GM12878 (cell line): ENCODE results near the gene ZYX. TPM values are rescaled to one million over a fixed set of nuclear protein-coding genes. Genes with fewer than 3 reads are reported as not detected.

ENCODE experiments used
- ATAC-seq: fragments of 200-7000 bp; cut with Tn5 transposase; 3 replicates; pipeline ENCODE4 v1.9.1; 2020; ENCODE audit warnings: mild to moderate bottlenecking, moderate library complexity
- BruUV-seq: library from RNA; stranded (reverse); fragments of 400-500 nt; replicated peaks from 2 replicates; lab custom pipeline; 2021; lab: Mats Ljungman, UMichigan
- CTCF ChIA-PET: fragments of 300-600 bp; sonication (Branson Sonifier 250); formaldehyde crosslinking; extraction: SDS; loops from one replicate; lab custom pipeline; 2021; ENCODE audit warnings: inconsistent platforms; lab: Yijun Ruan, JAX
- POLR2A ChIA-PET: fragments of 350-600 bp; formaldehyde crosslinking; extraction: SDS; loops from one replicate; lab custom pipeline; 2021; ENCODE audit warnings: inconsistent platforms; lab: Charles Lee
- RAD21 ChIA-PET: fragments of 300-600 bp; sonication (Branson Sonifier 250); formaldehyde crosslinking; loops from one replicate; lab custom pipeline; 2023; ENCODE audit warnings: antibody characterized with exemption; ENCODE audit not compliant: unreplicated experiment; lab: Charles Lee
- SMC1A ChIA-PET: fragments of 300-600 bp; sonication (Branson Sonifier 250); formaldehyde crosslinking; loops from one replicate; lab custom pipeline; 2023; ENCODE audit not compliant: unreplicated experiment, uncharacterized antibody; lab: Charles Lee
- DNase-seq: peaks from one replicate; pipeline ENCODE4 v3.0.0-alpha.2; 2011; ENCODE audit warnings: low read depth, low spot score
- FAIRE-seq: peaks from 3 replicates; lab custom pipeline; 2011; peaks lifted over from hg19 to GRCh38; lab: Jason Lieb, UNC
- H2AFZ ChIP-seq: 2 replicates; pipeline ENCODE4 v1.6.0; 2011; ENCODE audit warnings: low read depth, low read length, control low read depth; ENCODE audit not compliant: control insufficient read depth
- H3K27ac ChIP-seq: 2 replicates; pipeline ENCODE4 v1.5.1; 2011; ENCODE audit warnings: control low read depth; ENCODE audit not compliant: control insufficient read depth, insufficient read depth
- H3K27me3 ChIP-seq, 2 experiments: replicated peaks in 1 of 2; 2 replicates each; pipeline versions ENCODE4 v1.6.0 to v1.6.1; 2011; ENCODE audit warnings: low read length in 1 of 2; ENCODE audit not compliant: control insufficient read depth in 2 of 2, insufficient read depth in 2 of 2
- H3K36me3 ChIP-seq, 2 experiments: 2 replicates each; pipeline ENCODE4 v1.5.1; 2011; ENCODE audit warnings: low read length in 1 of 2; ENCODE audit not compliant: control insufficient read depth in 2 of 2, insufficient read depth in 2 of 2
- H3K4me1 ChIP-seq: 2 replicates; pipeline ENCODE4 v1.6.1; 2011; ENCODE audit warnings: mild to moderate bottlenecking, low read length, moderate library complexity, mixed read lengths; ENCODE audit not compliant: control insufficient read depth, insufficient read depth
- H3K4me2 ChIP-seq: 2 replicates; pipeline ENCODE4 v1.6.0; 2011; ENCODE audit warnings: control low read depth; ENCODE audit not compliant: control insufficient read depth, insufficient read depth
- H3K4me3 ChIP-seq: fragments of 200-600 bp; sonication (generic); 2 replicates; pipeline ENCODE4 v1.5.1; 2016
- H3K79me2 ChIP-seq: 2 replicates; pipeline ENCODE4 v1.6.0; 2011; ENCODE audit warnings: low read length; ENCODE audit not compliant: control insufficient read depth, insufficient read depth
- H3K9ac ChIP-seq: 2 replicates; pipeline ENCODE4 v1.8.0; 2011; ENCODE audit warnings: low read length, control low read depth, mixed read lengths; ENCODE audit not compliant: control insufficient read depth, insufficient read depth
- H3K9me3 ChIP-seq: replicated peaks from 3 replicates; pipeline ENCODE4 v1.5.1; 2011; ENCODE audit warnings: mild to moderate bottlenecking, low read length; ENCODE audit not compliant: control insufficient read depth, insufficient read depth
- H4K20me1 ChIP-seq: 2 replicates; pipeline ENCODE4 v1.6.0; 2011; ENCODE audit not compliant: control insufficient read depth, insufficient read depth
- CBX3 ChIP-seq: fragments of 200-600 bp; sonication (generic); IDR thresholded peaks from 2 replicates; pipeline ENCODE4 v1.6.1; 2016; ENCODE audit warnings: low read depth, borderline replicate concordance
- NR2C1 ChIP-seq: fragments of 450-650 bp; IDR thresholded peaks from 2 replicates; pipeline ENCODE4 v1.6.1; 2017; ENCODE audit warnings: antibody characterized with exemption, mild to moderate bottlenecking, moderate library complexity
- NR2F1 ChIP-seq: fragments of 450-650 bp; conservative IDR thresholded peaks from 2 replicates; pipeline ENCODE4 v1.6.1; 2017; ENCODE audit warnings: mild to moderate bottlenecking
- PAX5 ChIP-seq: IDR thresholded peaks from 2 replicates; pipeline ENCODE4 v1.6.1; 2011; ENCODE audit warnings: low read depth, low read length, borderline replicate concordance
- RUNX3 ChIP-seq: IDR thresholded peaks from 2 replicates; pipeline ENCODE4 v1.6.1; 2012; ENCODE audit warnings: low read length, inconsistent platforms
- SIX5 ChIP-seq: IDR thresholded peaks from 2 replicates; pipeline ENCODE4 v1.6.1; 2011; ENCODE audit warnings: mild to moderate bottlenecking, low read depth, low read length, moderate library complexity; ENCODE audit not compliant: severe bottlenecking
- WGBS: methylation state at CpG from one replicate; pipeline ENCODE4 v1.1.6; 2016; ENCODE audit warnings: low lambda C conversion rate; ENCODE audit not compliant: insufficient replicate concordance, insufficient coverage; ENCODE audit errors: missing lambda C conversion rate; 5-methylcytosine and 5-hydroxymethylcytosine counted together
- in situ Hi-C: fragments of 300-500 bp; cut with MboI; formaldehyde crosslinking; loops from 9 replicates; pipeline ENCODE4 v1.14.3; 2018; ENCODE audit warnings: mixed read lengths
- intact Hi-C: fragments of 100-400 bp; cut with micrococcal nuclease; formaldehyde crosslinking; loops from one replicate; pipeline ENCODE4 v1.14.2; 2022; ENCODE audit not compliant: unreplicated experiment
- polyA plus RNA-seq, 11 experiments: library from polyadenylated mRNA; depleted of rRNA in 4 of 11; unstranded in 6 of 11; stranded (reverse) in 5 of 11; fragments of >200 nt; fragmentation: Nextera tagmentation in 4 of 11; fragmentation: Illumina TruSeq in 1 of 11; extraction: Ambion mirVana in 4 of 11; extraction: Trizol in 1 of 11; gene quantifications; 1 replicate in 1 of 11; 2 replicates in 10 of 11; pipeline versions ENCODE4 v1.2.1 to v1.2.3, GENCODE V29; 2011 to 2016; ENCODE audit warnings: inconsistent platforms in 2 of 11, missing spikeins in 2 of 11, low read depth in 1 of 11
- total RNA-seq, 4 experiments: library from RNA; depleted of rRNA in 3 of 4; stranded (reverse); fragments of >200 nt in 3 of 4; fragmentation: Illumina TruSeq in 1 of 4; extraction: Trizol in 1 of 4; gene quantifications; 2 replicates each; pipeline versions ENCODE4 v1.2.1 to v1.2.3, GENCODE V29; 2013 to 2021
- TF ChIP-seq, protein P1 (sequence below): fragments of 450-650 bp; formaldehyde crosslinking; IDR thresholded peaks from 2 replicates; pipeline ENCODE4 v1.4.0; 2020; ENCODE audit warnings: mild to moderate bottlenecking, moderate library complexity

ZYX gene
- total and polyA plus RNA-seq, 10 of the 15 experiments (the other 5 are each of a cell fraction or from before 2014, with no cell fraction given): 2.1 to 100 (median 27.6) TPM

DNA sequence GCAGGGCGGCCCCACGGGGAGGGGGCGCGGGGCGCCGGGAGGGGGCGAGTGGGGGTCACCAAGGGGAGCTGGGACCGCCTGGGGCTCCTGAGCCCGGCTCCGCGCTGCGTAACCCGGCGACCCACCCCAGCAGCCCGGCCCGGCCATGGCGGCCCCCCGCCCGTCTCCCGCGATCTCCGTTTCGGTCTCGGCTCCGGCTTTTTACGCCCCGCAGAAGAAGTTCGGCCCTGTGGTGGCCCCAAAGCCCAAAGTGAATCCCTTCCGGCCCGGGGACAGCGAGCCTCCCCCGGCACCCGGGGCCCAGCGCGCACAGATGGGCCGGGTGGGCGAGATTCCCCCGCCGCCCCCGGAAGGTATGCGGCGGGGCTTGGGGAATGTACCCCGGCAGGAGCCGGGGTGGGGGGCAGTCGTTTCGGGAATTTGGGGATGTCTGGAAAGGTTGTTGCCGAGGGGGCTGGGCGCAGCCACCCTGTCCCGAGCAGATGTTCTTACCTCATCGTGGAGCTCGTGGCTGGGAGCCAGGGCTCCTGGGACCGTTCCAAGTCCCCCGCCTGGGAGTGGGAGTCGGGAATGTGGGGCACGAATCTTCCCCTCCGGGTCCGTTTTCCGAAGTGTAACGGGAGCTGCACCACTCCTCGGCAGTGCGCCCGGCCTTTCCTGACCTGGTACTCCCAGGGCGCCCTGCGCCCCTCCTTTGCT lies 431 bp downstream of the ZYX start (continued):
- TF ChIP-seq, protein P1, sequence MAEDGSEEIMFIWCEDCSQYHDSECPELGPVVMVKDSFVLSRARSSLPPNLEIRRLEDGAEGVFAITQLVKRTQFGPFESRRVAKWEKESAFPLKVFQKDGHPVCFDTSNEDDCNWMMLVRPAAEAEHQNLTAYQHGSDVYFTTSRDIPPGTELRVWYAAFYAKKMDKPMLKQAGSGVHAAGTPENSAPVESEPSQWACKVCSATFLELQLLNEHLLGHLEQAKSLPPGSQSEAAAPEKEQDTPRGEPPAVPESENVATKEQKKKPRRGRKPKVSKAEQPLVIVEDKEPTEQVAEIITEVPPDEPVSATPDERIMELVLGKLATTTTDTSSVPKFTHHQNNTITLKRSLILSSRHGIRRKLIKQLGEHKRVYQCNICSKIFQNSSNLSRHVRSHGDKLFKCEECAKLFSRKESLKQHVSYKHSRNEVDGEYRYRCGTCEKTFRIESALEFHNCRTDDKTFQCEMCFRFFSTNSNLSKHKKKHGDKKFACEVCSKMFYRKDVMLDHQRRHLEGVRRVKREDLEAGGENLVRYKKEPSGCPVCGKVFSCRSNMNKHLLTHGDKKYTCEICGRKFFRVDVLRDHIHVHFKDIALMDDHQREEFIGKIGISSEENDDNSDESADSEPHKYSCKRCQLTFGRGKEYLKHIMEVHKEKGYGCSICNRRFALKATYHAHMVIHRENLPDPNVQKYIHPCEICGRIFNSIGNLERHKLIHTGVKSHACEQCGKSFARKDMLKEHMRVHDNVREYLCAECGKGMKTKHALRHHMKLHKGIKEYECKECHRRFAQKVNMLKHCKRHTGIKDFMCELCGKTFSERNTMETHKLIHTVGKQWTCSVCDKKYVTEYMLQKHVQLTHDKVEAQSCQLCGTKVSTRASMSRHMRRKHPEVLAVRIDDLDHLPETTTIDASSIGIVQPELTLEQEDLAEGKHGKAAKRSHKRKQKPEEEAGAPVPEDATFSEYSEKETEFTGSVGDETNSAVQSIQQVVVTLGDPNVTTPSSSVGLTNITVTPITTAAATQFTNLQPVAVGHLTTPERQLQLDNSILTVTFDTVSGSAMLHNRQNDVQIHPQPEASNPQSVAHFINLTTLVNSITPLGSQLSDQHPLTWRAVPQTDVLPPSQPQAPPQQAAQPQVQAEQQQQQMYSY: no peak

DNA sequence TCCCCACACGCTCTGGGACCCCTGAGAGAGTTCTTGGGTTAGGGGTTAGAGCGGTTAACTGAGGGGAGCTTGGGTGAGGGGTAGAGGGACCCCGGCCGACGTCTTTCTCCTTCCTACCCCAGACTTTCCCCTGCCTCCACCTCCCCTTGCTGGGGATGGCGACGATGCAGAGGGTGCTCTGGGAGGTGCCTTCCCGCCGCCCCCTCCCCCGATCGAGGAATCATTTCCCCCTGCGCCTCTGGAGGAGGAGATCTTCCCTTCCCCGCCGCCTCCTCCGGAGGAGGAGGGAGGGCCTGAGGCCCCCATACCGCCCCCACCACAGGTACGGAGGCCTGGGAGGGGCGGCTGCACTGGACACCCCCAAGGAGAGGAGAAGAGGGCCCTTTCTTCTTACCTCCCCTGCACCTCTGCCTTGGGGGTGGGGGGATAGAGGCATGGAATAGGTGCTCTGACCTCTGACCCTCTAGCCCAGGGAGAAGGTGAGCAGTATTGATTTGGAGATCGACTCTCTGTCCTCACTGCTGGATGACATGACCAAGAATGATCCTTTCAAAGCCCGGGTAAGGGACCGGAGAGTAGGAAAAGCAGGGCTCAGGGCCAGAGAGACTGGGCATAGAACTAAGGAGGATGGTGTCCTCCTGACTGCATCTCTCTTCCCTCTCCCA lies 1.1 kb downstream of the ZYX start:
- ChIA-PET CTCF (interaction anchor here (0.7 kb wide), 1 partner anchor 374 kb away, joined by 3 read pairs; no protein-coding TSS in a partner anchor), SMC1A (no interaction called here)
- intact Hi-C loops: loop anchor here (5.0 kb wide), 1 partner anchor 75 kb away; no protein-coding TSS in a partner anchor
- Histone ChIP-seq H3K79me2 (peaks cover 48% of the 10 kb centered on the region), H3K4me1 (peaks cover 20% of the 10 kb centered on the region)
- TF ChIP-seq PAX5 (no peak), CBX3 (no peak), SIX5 (no peak), NR2F1 (0 out of 2 replicates have a peak, but pooled peaks have one; percentile 48), NR2C1 (peak; percentile 45; the same call in 1 of the 2 replicates), RUNX3 (no peak)
- TF ChIP-seq, all 136 proteins: peak for 2
- peak overlapping the region; percentile 76 for H3K4me2 ChIP-seq
- ChIA-PET RAD21 (interaction anchor here (0.5 to 1.3 kb wide), 2 partner anchors 34 to 35 kb away, joined by 3 to 5 read pairs; no protein-coding TSS in a partner anchor), POLR2A (no interaction called here)
- no peak overlapping the region for H2AFZ ChIP-seq
- no peaks in the 10 kb centered on the region; the same call in 1 of the 2 replicates for H4K20me1 ChIP-seq
- H3K27me3 ChIP-seq: no peaks in the 10 kb centered on the region
- H3K4me3 ChIP-seq: peak overlapping the region; percentile 99
- H3K36me3 ChIP-seq: peaks cover 0 to 3% of the 10 kb centered on the region in 2 experiments; a peak in 1 of 4 replicates
- DNase-seq (no peak), FAIRE-seq (no peak), ATAC-seq (no peak)
- no TSS peak for BruUV-seq
- peak overlapping the region; percentile 92 for H3K27ac ChIP-seq
- peak overlapping the region; percentile 94 for H3K9ac ChIP-seq
- 60% methylated on average over 9 of the region's 21 CpGs for WGBS
- in situ Hi-C loops: no loop called here
- no peaks in the 10 kb centered on the region for H3K9me3 ChIP-seq
